ENCODE results near the gene UBE2L5.

Gene UBE2L5

GRCh38 chr13:30435911-30436451 is 13.7 kb downstream of the UBE2L5 start:
- no peak overlapping the region for H3K27ac ChIP-seq (ENCODE audit: low read length)
- H3K36me3 ChIP-seq (ENCODE audit: insufficient read depth, low read length): no peaks in the 10 kb centered on the region
- H3K27me3 ChIP-seq (ENCODE audit: insufficient read depth, low read length, poor library complexity): no peaks in the 10 kb centered on the region
- H3K4me3 ChIP-seq (ENCODE audit: low read depth in 1 of 2, low read length in 2 of 2): no peak overlapping the region
- no peak for TF ChIP-seq EZH2 (IDR thresholded peaks at IDR 0.05; ENCODE audit: borderline replicate concordance, low read depth, low read length, severe bottlenecking)
- TF ChIP-seq, protein P1, sequence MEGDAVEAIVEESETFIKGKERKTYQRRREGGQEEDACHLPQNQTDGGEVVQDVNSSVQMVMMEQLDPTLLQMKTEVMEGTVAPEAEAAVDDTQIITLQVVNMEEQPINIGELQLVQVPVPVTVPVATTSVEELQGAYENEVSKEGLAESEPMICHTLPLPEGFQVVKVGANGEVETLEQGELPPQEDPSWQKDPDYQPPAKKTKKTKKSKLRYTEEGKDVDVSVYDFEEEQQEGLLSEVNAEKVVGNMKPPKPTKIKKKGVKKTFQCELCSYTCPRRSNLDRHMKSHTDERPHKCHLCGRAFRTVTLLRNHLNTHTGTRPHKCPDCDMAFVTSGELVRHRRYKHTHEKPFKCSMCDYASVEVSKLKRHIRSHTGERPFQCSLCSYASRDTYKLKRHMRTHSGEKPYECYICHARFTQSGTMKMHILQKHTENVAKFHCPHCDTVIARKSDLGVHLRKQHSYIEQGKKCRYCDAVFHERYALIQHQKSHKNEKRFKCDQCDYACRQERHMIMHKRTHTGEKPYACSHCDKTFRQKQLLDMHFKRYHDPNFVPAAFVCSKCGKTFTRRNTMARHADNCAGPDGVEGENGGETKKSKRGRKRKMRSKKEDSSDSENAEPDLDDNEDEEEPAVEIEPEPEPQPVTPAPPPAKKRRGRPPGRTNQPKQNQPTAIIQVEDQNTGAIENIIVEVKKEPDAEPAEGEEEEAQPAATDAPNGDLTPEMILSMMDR (IDR thresholded peaks at IDR 0.05; ENCODE audit: borderline replicate concordance, extremely low read depth, low read length, poor library complexity, severe bottlenecking): no peak
- H4K20me1 ChIP-seq (ENCODE audit: insufficient read depth, low read length): no peaks in the 10 kb centered on the region
- DNase-seq: no peak
- no peak for ATAC-seq (ENCODE audit: insufficient read depth, low read depth)
- no peak overlapping the region for H3K4me2 ChIP-seq (ENCODE audit: insufficient read depth, low read length)
- no peaks in the 10 kb centered on the region for H3K9me3 ChIP-seq (ENCODE audit: insufficient read depth, low read length, severe bottlenecking)
- H3K79me2 ChIP-seq (ENCODE audit: insufficient read depth, low read length): no peaks in the 10 kb centered on the region
- H2AFZ ChIP-seq (ENCODE audit: low read depth, low read length): no peak overlapping the region
- no peaks in the 10 kb centered on the region for H3K4me1 ChIP-seq (ENCODE audit: insufficient read depth, low read length)
- H3K9ac ChIP-seq (ENCODE audit: low read depth, low read length): no peak overlapping the region

GRCh38 chr13:30437177-30437576 is 14.9 kb downstream of the UBE2L5 start:
- DNase-seq: no peak
- H3K27ac ChIP-seq (ENCODE audit: low read length): no peak overlapping the region
- no peak overlapping the region for H3K9ac ChIP-seq (ENCODE audit: low read depth, low read length)
- H3K4me3 ChIP-seq (ENCODE audit: low read depth in 1 of 2, low read length in 2 of 2): no peak overlapping the region
- TF ChIP-seq, protein P1 (IDR thresholded peaks at IDR 0.05; ENCODE audit: borderline replicate concordance, extremely low read depth, low read length, poor library complexity, severe bottlenecking): no peak
- no peak for TF ChIP-seq EZH2 (IDR thresholded peaks at IDR 0.05; ENCODE audit: borderline replicate concordance, low read depth, low read length, severe bottlenecking)
- no peak; the same call in 2 of the 3 replicates for ATAC-seq (ENCODE audit: insufficient read depth, low read depth)
- H3K36me3 ChIP-seq (ENCODE audit: insufficient read depth, low read length): no peaks in the 10 kb centered on the region
- H3K4me2 ChIP-seq (ENCODE audit: insufficient read depth, low read length): no peak overlapping the region
- H3K79me2 ChIP-seq (ENCODE audit: insufficient read depth, low read length): no peaks in the 10 kb centered on the region
- no peaks in the 10 kb centered on the region for H3K27me3 ChIP-seq (ENCODE audit: insufficient read depth, low read length, poor library complexity)
- H2AFZ ChIP-seq (ENCODE audit: low read depth, low read length): peak overlapping the region; percentile 19; the same call in 1 of the 2 replicates
- no peaks in the 10 kb centered on the region for H4K20me1 ChIP-seq (ENCODE audit: insufficient read depth, low read length)
- H3K4me1 ChIP-seq (ENCODE audit: insufficient read depth, low read length): no peaks in the 10 kb centered on the region
- no peaks in the 10 kb centered on the region for H3K9me3 ChIP-seq (ENCODE audit: insufficient read depth, low read length, severe bottlenecking)

DNA sequence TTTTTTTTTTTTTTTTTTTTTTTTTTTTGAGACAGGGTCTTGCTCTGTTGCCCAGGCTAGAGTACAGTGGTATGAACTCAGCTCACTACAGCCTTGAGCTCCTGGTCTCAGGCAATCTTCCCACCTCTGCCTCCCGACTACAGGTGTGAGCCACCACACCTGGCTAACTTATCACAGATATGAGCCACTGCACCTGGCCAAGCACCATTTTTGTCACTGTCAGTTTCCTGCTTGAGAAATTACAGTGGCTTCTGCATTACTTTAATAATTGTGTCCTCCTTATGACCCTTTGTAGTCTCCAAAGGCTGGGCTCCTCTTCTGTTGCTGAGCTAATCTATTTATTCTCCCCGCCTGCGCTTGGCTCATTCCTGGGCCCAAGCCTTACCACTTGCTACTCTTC is 16.0 kb downstream of the UBE2L5 start:
- no peak for DNase-seq
- no peaks in the 10 kb centered on the region for H3K27me3 ChIP-seq (ENCODE audit: insufficient read depth, low read length, poor library complexity)
- no peaks in the 10 kb centered on the region for H3K9me3 ChIP-seq (ENCODE audit: insufficient read depth, low read length, severe bottlenecking)
- H3K4me3 ChIP-seq (ENCODE audit: low read depth in 1 of 2, low read length in 2 of 2): no peak overlapping the region
- no peak overlapping the region for H3K9ac ChIP-seq (ENCODE audit: low read depth, low read length)
- ATAC-seq (ENCODE audit: insufficient read depth, low read depth): no peak
- no peak overlapping the region for H2AFZ ChIP-seq (ENCODE audit: low read depth, low read length)
- H3K36me3 ChIP-seq (ENCODE audit: insufficient read depth, low read length): no peaks in the 10 kb centered on the region
- no peaks in the 10 kb centered on the region for H4K20me1 ChIP-seq (ENCODE audit: insufficient read depth, low read length)
- no peaks in the 10 kb centered on the region for H3K4me1 ChIP-seq (ENCODE audit: insufficient read depth, low read length)
- H3K27ac ChIP-seq (ENCODE audit: low read length): no peak overlapping the region
- no peak overlapping the region for H3K4me2 ChIP-seq (ENCODE audit: insufficient read depth, low read length)
- no peaks in the 10 kb centered on the region for H3K79me2 ChIP-seq (ENCODE audit: insufficient read depth, low read length)
- TF ChIP-seq, protein P1 (IDR thresholded peaks at IDR 0.05; ENCODE audit: borderline replicate concordance, extremely low read depth, low read length, poor library complexity, severe bottlenecking): no peak
- TF ChIP-seq EZH2 (IDR thresholded peaks at IDR 0.05; ENCODE audit: borderline replicate concordance, low read depth, low read length, severe bottlenecking): no peak
